Hepatocyte (in vitro differentiated cells): ENCODE results near the gene SLC40A1. TPM values are rescaled to one million over a fixed set of nuclear protein-coding genes. Genes with fewer than 3 reads are reported as not detected.

Experiments used
- DNase-seq: peaks from one replicate; pipeline ENCODE4 v3.0.0-alpha.2; 2016; ENCODE audit warnings: low spot score
- H2AFZ ChIP-seq: fragments of 200-600 bp; sonication (generic); 2 replicates; pipeline ENCODE4 v1.6.0; 2016; ENCODE audit warnings: antibody characterized with exemption, mild to moderate bottlenecking
- H3K27ac ChIP-seq: fragments of 200-600 bp; sonication (generic); 2 replicates; pipeline ENCODE4 v1.5.1; 2016; ENCODE audit warnings: mild to moderate bottlenecking
- H3K27me3 ChIP-seq: fragments of 200-600 bp; sonication (generic); 2 replicates; pipeline ENCODE4 v1.6.1; 2016
- H3K36me3 ChIP-seq: fragments of 200-600 bp; sonication (generic); replicated peaks from 2 replicates; pipeline ENCODE4 v1.5.1; 2016; ENCODE audit warnings: low read depth; ENCODE audit not compliant: insufficient read depth
- H3K4me1 ChIP-seq: fragments of 200-600 bp; sonication (generic); 2 replicates; pipeline ENCODE4 v1.5.1; 2016; ENCODE audit warnings: mild to moderate bottlenecking, moderate library complexity; ENCODE audit not compliant: insufficient read depth
- H3K4me2 ChIP-seq: fragments of 200-600 bp; sonication (generic); 2 replicates; pipeline ENCODE4 v1.6.0; 2016
- H3K4me3 ChIP-seq: fragments of 200-600 bp; sonication (generic); 2 replicates; pipeline ENCODE4 v1.5.1; 2016; ENCODE audit warnings: mild to moderate bottlenecking
- H3K79me2 ChIP-seq: fragments of 200-600 bp; sonication (generic); 2 replicates; pipeline ENCODE4 v1.6.0; 2017; ENCODE audit warnings: mild to moderate bottlenecking
- H3K9me2 ChIP-seq: fragments of 200-600 bp; sonication (generic); replicated peaks from 2 replicates; pipeline ENCODE4 v1.6.0; 2017; ENCODE audit warnings: mild to moderate bottlenecking; ENCODE audit not compliant: insufficient read depth
- H3K9me3 ChIP-seq: fragments of 200-600 bp; sonication (generic); 2 replicates; pipeline ENCODE4 v1.5.1; 2016; ENCODE audit warnings: low read depth, mild to moderate bottlenecking
- H4K20me1 ChIP-seq: fragments of 200-600 bp; sonication (generic); 2 replicates; pipeline ENCODE4 v1.6.0; 2016; ENCODE audit warnings: mild to moderate bottlenecking; ENCODE audit not compliant: insufficient read depth, poor library complexity, severe bottlenecking
- EZH2 ChIP-seq: fragments of 200-600 bp; sonication (generic); IDR thresholded peaks from 2 replicates; pipeline ENCODE4 v1.6.1; 2016; ENCODE audit warnings: antibody characterized with exemption, mild to moderate bottlenecking, borderline replicate concordance
- EZH2phosphoT487 ChIP-seq: fragments of 200-600 bp; sonication (generic); IDR thresholded peaks from one replicate; pipeline ENCODE4 v1.6.1; 2018; ENCODE audit warnings: antibody characterized with exemption, mild to moderate bottlenecking, low read depth, moderate library complexity; ENCODE audit not compliant: unreplicated experiment, severe bottlenecking
- WGBS: methylation state at CpG from one replicate; pipeline ENCODE4 v1.1.6; 2016; ENCODE audit warnings: low lambda C conversion rate; ENCODE audit errors: missing lambda C conversion rate; 5-methylcytosine and 5-hydroxymethylcytosine counted together
- polyA plus RNA-seq: library from polyadenylated mRNA; unstranded; fragments of >200 nt; fragmentation: Nextera tagmentation; extraction: Ambion mirVana; gene quantifications from 2 replicates; pipeline ENCODE4 v1.2.1, GENCODE V29; 2016
- total RNA-seq: library from RNA; depleted of rRNA; stranded (reverse); fragments of >200 nt; gene quantifications from 2 replicates; pipeline ENCODE4 v1.2.3, GENCODE V29; 2014
- TF ChIP-seq, protein P1 (sequence below): fragments of 200-600 bp; sonication (generic); IDR thresholded peaks from 2 replicates; pipeline ENCODE4 v1.5.1; 2016; ENCODE audit warnings: antibody characterized with exemption, mild to moderate bottlenecking; ENCODE audit not compliant: poor library complexity

Gene SLC40A1
- total and polyA plus RNA-seq, 2 experiments from 2014 or later: 186 to 225 TPM

DNA sequence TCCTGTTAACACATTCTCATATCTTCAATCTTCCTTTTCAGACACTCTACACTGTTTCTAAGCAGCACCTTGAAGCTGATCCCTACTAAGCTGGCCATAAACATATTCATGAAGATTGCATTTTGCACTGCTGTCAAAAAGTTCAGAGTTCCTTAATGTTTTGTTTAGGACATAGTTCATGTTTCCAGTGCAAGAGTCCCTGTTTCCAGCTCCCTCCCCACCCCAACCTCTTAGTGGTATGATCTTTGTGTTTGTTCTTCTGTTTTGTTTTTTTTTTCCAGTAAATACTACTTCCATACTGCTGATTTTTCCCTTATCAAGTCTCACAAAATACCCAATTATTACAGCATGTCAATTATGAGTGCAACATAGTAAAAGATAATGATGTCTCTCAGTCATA, 4.1 kb upstream of the SLC40A1 start:
- TF ChIP-seq, protein P1, sequence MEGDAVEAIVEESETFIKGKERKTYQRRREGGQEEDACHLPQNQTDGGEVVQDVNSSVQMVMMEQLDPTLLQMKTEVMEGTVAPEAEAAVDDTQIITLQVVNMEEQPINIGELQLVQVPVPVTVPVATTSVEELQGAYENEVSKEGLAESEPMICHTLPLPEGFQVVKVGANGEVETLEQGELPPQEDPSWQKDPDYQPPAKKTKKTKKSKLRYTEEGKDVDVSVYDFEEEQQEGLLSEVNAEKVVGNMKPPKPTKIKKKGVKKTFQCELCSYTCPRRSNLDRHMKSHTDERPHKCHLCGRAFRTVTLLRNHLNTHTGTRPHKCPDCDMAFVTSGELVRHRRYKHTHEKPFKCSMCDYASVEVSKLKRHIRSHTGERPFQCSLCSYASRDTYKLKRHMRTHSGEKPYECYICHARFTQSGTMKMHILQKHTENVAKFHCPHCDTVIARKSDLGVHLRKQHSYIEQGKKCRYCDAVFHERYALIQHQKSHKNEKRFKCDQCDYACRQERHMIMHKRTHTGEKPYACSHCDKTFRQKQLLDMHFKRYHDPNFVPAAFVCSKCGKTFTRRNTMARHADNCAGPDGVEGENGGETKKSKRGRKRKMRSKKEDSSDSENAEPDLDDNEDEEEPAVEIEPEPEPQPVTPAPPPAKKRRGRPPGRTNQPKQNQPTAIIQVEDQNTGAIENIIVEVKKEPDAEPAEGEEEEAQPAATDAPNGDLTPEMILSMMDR: no peak
- TF ChIP-seq EZH2 (no peak), EZH2phosphoT487 (no peak)
- peaks cover 10% of the 10 kb centered on the region for H3K4me1 ChIP-seq
- no peak for DNase-seq
- no peaks in the 10 kb centered on the region for H3K9me2 ChIP-seq
- H3K27ac ChIP-seq: no peak overlapping the region
- H3K4me2 ChIP-seq: no peak overlapping the region
- H3K27me3 ChIP-seq: no peaks in the 10 kb centered on the region
- H3K4me3 ChIP-seq: no peak overlapping the region
- peaks cover 5% of the 10 kb centered on the region for H3K79me2 ChIP-seq
- H3K9me3 ChIP-seq: no peaks in the 10 kb centered on the region
- H2AFZ ChIP-seq: peak overlapping the region; percentile 18
- H4K20me1 ChIP-seq: no peaks in the 10 kb centered on the region
- H3K36me3 ChIP-seq: no peaks in the 10 kb centered on the region

DNA sequence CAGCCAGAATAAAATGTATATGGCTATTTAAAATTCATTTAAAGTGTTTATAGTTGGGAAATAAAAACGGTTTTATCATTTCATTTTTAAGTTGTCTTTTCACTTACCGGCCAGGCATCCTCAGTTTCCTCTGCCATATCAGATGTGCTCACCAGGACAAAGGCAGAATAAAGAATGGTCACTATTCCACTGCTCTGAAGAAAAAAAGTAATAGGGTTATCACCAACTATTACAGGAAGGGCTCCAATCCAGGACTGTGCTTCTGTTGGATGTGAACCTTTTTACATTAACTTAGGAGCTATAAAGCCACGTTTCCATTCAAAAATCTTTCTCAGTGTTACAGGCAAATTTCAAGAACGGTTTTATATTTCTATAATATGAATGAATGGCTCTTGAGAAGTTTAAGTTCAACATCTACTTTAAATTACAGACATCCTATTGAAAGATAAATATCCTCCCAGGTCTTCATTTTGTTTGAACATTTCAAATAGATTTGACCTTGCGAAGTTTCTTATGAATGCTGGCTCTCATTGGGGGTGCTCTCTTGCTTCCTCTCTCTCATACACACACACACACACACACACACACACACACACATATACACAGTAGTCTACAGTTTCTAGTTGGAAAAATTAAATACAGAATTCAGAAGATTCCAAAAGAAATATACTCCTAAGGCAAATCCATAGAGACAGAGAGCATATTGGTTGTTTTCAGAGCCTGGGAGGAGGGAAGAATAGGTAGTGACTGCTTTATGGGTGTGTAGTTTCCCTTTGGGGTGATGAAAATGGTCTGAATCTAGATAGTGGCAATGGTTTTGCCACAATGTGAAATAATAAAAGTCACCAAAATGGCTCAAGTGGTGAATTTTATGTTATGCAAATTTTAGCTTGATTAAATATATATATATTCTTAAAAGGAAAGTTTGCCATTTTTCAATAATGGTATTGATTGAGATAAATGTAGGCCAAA, 2.9 kb upstream of the SLC40A1 start:
- H3K4me2 ChIP-seq: no peak overlapping the region

DNA sequence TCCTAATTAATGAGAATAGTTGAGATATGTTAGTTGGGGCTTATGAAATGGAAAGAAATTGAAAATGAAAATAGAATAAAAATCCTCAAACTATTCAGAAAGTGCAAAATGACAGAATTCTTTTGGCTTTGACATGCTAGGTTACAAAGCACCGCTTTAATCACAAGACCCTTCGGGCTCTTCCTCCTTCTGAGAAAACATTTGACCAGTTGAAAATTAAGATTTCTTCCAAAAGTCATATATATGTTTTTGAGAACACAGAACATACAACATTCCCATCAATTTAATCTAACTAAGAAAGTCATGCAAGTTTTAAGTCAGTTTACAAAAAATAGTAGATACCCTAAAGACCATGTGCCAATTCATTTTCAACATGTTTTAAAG, 2.2 kb upstream of the SLC40A1 start:
- Histone ChIP-seq H3K9me2 (no peaks in the 10 kb centered on the region), H3K4me1 (peaks cover 10% of the 10 kb centered on the region), H3K27me3 (no peaks in the 10 kb centered on the region), H2AFZ (no peak overlapping the region), H3K4me3 (no peak overlapping the region), H3K79me2 (peaks cover 23% of the 10 kb centered on the region), H3K9me3 (no peaks in the 10 kb centered on the region), H4K20me1 (no peaks in the 10 kb centered on the region), H3K36me3 (no peaks in the 10 kb centered on the region), H3K4me2 (no peak overlapping the region), H3K27ac (no peak overlapping the region)
- no peak for DNase-seq
- no peak for TF ChIP-seq EZH2phosphoT487
- WGBS: 97% methylated on average over 2 of the region's 2 CpGs

More for the DNA sequence above, 2.9 kb upstream of the SLC40A1 start:
- DNase-seq: no peak
- TF ChIP-seq, protein P1: no peak
- TF ChIP-seq EZH2: no peak
- TF ChIP-seq EZH2phosphoT487: no peak
- H4K20me1 ChIP-seq: no peaks in the 10 kb centered on the region
- H3K4me1 ChIP-seq: peaks cover 10% of the 10 kb centered on the region
- no peak overlapping the region for H3K27ac ChIP-seq
- H3K27me3 ChIP-seq: no peaks in the 10 kb centered on the region
- no peak overlapping the region for H3K4me3 ChIP-seq
- H3K9me3 ChIP-seq: no peaks in the 10 kb centered on the region
- no peaks in the 10 kb centered on the region for H3K9me2 ChIP-seq
- H2AFZ ChIP-seq: no peak overlapping the region
- no peaks in the 10 kb centered on the region for H3K36me3 ChIP-seq
- 85% methylated on average over 5 of the region's 5 CpGs for WGBS
- peaks cover 16% of the 10 kb centered on the region for H3K79me2 ChIP-seq

DNA sequence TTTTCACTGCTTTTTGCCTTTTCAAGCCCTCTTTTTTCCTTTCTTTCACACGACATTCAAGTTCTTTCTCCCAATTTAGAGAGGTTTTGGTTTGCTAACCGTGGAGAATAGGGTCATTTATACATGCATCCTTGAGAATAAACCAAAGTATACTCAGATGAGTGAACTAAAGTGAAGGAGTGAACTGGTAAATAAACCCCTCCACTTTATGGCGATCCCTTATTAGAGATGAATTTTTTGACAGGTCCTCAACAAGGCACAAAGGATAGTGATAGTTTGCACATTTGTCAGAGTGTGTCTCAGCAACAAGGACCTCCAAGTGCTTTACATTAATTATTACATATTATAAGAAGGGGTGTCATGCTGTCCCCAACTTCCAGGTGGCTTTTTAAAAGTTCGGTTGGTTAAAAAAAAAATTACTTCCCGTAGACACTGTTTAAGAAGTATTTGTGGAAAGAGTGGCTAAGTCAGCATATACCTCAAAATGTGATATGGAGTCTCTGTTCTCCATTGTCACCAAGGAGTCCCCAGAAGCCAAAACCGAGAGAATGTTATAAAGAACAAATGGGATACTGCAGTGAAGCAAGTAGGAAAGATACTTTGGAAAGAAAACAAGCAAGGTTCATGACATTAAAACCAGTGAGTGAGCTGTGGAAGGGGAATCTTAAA, 1.7 kb upstream of the SLC40A1 start:
- no peak for TF ChIP-seq EZH2
- no peak for TF ChIP-seq EZH2phosphoT487
- TF ChIP-seq, protein P1: no peak
- peak overlapping the region; percentile 92 for H2AFZ ChIP-seq
- peaks cover 29% of the 10 kb centered on the region for H3K79me2 ChIP-seq
- peak overlapping the region; percentile 90 for H3K4me2 ChIP-seq
- no peaks in the 10 kb centered on the region for H3K36me3 ChIP-seq
- peak overlapping the region; percentile 96 for H3K27ac ChIP-seq
- DNase-seq: no peak
- 73% methylated on average over 6 of the region's 6 CpGs for WGBS
- H3K4me1 ChIP-seq: peaks cover 11% of the 10 kb centered on the region
- H3K27me3 ChIP-seq: no peaks in the 10 kb centered on the region
- H4K20me1 ChIP-seq: no peaks in the 10 kb centered on the region
- H3K9me2 ChIP-seq: no peaks in the 10 kb centered on the region
- no peak overlapping the region for H3K4me3 ChIP-seq
- H3K9me3 ChIP-seq: no peaks in the 10 kb centered on the region
